ENCODE measurements around the gene FAM3A.
"Not testable (repeated sequence)": the region's sequence is repeated elsewhere in the genome, so short reads cannot be mapped to it uniquely, and the experiment has no call there.

FAM3A gene, protein sequence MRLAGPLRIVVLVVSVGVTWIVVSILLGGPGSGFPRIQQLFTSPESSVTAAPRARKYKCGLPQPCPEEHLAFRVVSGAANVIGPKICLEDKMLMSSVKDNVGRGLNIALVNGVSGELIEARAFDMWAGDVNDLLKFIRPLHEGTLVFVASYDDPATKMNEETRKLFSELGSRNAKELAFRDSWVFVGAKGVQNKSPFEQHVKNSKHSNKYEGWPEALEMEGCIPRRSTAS

DNA sequence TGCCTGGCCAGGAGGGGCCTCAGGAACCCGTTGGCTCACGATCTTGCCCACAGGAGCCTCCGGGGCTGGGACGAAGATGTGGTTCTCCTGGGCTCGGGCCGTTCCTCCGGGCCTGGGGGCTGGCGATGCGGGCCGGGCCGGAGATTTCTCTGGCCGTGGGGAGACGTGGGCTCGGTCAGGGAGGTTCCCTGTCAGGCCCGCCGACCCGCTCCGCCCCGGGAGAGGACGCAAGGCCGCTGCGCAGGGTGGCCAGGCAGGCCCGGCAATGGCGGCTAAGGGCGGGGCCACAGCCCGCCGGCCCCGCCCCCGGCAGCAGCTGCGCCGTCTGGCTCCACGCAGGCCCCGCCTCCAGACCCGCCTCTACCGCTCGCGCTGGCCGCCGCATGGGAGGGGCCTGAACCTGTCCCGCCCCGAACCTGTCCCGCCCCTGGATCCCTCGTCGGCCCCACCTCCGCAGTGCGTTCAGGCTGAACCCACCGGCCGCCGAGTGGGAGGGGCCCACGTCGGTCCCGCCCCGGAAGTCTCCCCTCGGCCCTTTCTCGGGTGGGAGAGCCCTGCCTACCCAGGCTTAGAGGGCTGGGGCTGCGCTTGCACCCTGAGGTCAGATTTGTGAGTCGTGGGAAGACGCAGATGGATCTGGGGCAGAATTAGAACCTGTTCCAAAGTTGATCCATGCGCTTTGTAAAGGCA lies at the start of gene FAM3A:
TSS of gene FAM3A (minus strand) at position 267 of the 690 bp plus-strand sequence. CDS start 460 bp downstream, outside the sequence.
- peaks cover 9% of the 10 kb centered on the region for H3K36me3 Mint-ChIP-seq
- peak; percentile 94 for DNase-seq
- no peaks in the 10 kb centered on the region for H3K9me3 Mint-ChIP-seq
- CTCF ChIA-PET = interaction anchor here (1.5 kb wide), 1 partner anchor 11 kb away, joined by 8 read pairs; no protein-coding TSS in a partner anchor
- H3K4me1 Mint-ChIP-seq = peaks cover 38% of the 10 kb centered on the region
- H3K27ac Mint-ChIP-seq = peak within 1 kb of the TSS; percentile 96
- H3K4me3 Mint-ChIP-seq = peak within 1 kb of the TSS; percentile 77
- no peaks in the 10 kb centered on the region for H3K27me3 Mint-ChIP-seq

DNA sequence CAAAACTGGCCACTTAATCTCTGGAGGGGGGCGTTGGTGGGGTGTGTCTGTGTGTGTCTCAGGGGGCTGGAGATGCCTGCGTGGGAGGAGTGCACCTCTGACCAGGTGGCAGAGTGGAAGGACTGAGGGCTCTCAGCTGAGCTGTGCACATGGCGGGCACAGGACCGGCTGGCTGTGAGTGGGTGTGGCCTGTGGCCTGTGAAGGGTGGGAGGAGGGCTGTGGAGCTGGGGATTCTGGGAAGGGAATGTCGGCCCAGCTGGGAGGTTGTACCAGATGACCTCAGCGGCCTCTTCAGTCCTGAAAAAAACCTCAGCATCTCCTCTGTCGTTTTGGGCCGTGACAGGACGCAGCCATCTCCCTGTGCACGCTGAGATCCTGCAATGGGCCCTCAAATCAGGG lies 46.3 kb upstream of the FAM3A start:
- H3K27ac Mint-ChIP-seq, CTCF ChIA-PET, H3K27me3 Mint-ChIP-seq, H3K36me3 Mint-ChIP-seq, DNase-seq, H3K4me1 Mint-ChIP-seq, H3K9me3 Mint-ChIP-seq, H3K4me3 Mint-ChIP-seq: not testable (repeated sequence)

DNA sequence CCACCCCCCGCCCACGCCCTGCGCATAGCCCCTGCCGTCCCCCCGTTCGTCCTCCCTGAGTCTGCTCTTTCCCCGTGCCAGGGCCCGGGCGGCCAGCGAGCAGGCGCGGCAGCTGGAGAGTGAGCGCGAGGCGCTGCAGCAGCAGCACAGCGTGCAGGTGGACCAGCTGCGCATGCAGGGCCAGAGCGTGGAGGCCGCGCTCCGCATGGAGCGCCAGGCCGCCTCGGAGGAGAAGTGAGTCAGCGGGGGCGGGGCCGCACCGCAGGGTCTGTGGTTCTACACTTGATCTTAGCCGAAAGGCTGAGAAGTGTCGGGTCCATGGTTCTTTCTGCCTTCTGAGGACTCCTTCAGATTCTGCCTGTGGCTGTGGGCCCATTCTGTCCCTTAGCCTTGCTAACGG lies 44.3 kb upstream of the FAM3A start:
- CTCF ChIA-PET, H3K27me3 Mint-ChIP-seq, H3K36me3 Mint-ChIP-seq, H3K4me1 Mint-ChIP-seq, H3K9me3 Mint-ChIP-seq, H3K27ac Mint-ChIP-seq, H3K4me3 Mint-ChIP-seq, DNase-seq: not testable (repeated sequence)

DNA sequence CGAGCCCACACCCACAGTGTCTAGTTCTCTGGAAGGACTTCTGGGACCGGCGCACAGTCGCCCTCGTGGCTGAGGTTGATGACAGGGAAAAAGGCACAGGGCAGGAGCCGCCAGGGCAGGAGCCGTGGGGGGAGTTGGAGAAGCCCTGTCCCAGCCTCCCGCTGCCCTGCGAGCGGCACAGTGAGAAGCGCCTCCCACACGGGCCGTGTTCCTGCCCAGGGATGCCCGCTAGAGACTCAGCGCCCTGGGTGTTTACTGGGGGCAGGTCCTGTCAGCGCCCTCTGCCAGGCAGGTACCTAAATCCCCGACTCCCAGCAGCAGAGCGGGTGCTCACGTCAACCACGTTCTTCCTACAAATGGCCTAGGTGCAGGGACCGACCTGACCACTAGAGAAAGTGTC lies 42.9 kb upstream of the FAM3A start:
- CTCF ChIA-PET, H3K27me3 Mint-ChIP-seq, H3K9me3 Mint-ChIP-seq, H3K27ac Mint-ChIP-seq, H3K4me1 Mint-ChIP-seq, H3K36me3 Mint-ChIP-seq, DNase-seq, H3K4me3 Mint-ChIP-seq: not testable (repeated sequence)

DNA sequence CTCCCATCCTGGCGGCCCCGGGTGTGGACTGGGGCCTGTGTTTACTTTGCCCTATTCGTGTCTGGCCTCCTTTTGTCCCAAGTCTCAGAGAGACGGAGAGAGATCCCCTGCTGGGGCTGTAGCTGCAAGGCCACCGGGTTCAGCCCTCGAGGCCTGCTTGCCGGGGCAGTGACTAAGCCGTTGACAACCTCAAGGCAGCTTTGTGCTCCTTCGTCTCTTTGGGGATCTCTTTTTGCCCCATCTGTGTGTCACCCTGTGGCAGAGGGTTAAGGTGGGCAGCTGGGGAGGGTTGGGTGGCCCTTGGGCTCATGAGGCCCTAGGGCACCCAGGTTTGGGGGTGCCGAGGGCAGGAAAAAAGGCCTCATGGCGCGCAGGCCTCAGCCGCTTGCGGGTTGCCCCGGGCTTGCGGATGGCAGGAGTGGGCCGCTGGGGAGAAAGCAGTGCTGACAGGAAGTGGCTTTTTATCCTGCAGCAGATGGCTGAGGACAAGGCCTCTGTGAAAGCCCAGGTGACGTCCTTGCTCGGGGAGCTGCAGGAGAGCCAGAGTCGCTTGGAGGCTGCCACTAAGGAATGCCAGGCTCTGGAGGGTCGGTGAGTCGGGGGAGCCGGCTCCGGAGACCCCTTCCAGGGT lies 42.1 kb upstream of the FAM3A start:
- H3K27ac Mint-ChIP-seq, H3K27me3 Mint-ChIP-seq, H3K4me3 Mint-ChIP-seq, H3K36me3 Mint-ChIP-seq, CTCF ChIA-PET, H3K9me3 Mint-ChIP-seq, H3K4me1 Mint-ChIP-seq, DNase-seq: not testable (repeated sequence)

DNA sequence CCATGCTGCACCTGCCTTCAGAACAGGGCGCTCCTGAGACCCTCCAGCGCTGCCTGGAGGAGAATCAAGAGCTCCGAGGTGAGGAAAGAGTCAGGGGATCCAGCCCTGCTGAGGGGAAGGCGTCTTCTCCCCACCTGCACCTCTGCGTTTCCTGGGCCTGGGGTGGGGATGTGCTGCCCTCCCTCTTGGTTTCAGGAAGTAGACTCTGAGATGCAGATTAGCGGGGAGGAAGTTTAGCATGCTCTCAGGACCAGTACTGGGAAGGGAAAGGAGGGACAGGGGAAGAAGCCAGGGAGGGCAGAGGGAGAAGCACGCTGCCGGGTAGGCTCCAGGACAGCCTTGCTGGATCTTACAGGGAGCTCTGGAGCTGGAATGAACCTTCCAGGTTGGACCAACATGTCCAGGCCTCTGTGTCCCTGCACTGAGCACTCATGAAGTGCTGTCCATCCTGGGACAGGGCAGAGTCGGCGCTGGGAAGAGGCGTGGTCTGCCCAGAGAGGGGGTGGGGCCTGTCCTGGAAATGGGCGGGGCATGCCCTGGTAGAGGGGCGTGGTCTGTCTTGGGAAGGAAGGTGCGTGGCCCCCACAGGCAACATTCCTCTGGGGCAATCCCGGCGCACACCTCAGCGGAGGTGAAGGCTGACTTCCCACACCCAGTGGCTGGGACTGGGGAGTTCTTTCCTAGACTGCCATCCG lies 36.2 kb upstream of the FAM3A start:
- Mint-ChIP-seq H3K27ac (peak overlapping the region; percentile 37), H3K4me1 (peaks cover 41% of the 10 kb centered on the region), H3K36me3 (peaks cover 35% of the 10 kb centered on the region)
- DNase-seq, H3K9me3 Mint-ChIP-seq, H3K27me3 Mint-ChIP-seq, CTCF ChIA-PET, H3K4me3 Mint-ChIP-seq: not testable (repeated sequence)

DNA sequence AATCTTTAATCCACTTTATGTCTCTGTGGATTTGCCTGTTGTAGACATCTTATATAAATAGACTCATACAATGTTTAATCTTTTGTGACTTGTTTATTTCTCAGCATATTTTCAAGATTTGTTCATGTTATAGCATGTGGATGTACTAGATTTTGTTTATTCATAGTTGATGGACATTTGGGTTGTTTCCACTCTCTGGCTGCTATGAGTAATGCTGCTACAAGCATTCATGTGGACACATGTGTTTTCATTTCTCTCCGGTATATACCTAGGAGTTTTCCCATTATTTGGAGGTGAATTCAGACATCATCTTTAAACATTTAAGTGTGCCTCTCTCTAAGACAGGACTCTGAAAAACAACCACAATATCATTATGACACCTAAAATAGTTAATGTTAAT lies 33.7 kb upstream of the FAM3A start:
- CTCF ChIA-PET = no interaction called here
- Mint-ChIP-seq H3K27ac (peak overlapping the region; percentile 65), H3K9me3 (no peaks in the 10 kb centered on the region), H3K27me3 (no peaks in the 10 kb centered on the region), H3K4me1 (peaks cover 50% of the 10 kb centered on the region), H3K36me3 (peaks cover 36% of the 10 kb centered on the region), H3K4me3 (peak overlapping the region; percentile 65)
- no peak for DNase-seq

DNA sequence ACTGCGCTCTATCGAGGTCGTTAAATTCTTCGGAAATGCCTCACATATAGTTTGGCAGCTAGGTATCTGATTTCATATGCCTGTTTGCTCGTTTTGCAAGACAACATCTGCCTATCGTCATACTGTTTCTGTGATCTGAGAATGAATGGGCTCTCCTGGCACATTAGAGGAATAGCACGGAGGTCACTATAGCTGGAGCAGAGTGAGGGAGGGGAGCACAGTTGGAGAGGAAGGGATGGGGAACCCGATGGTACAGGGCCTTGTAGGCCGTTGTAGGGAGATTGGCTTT lies 31.9 kb upstream of the FAM3A start:
- H3K27me3 Mint-ChIP-seq = no peaks in the 10 kb centered on the region
- H3K9me3 Mint-ChIP-seq = no peaks in the 10 kb centered on the region
- H3K36me3 Mint-ChIP-seq = peaks cover 35% of the 10 kb centered on the region
- H3K4me3 Mint-ChIP-seq = peak overlapping the region; percentile 91
- H3K27ac Mint-ChIP-seq = peak overlapping the region; percentile 95
- H3K4me1 Mint-ChIP-seq = peaks cover 54% of the 10 kb centered on the region
- DNase-seq = no peak
- CTCF ChIA-PET = no interaction called here

DNA sequence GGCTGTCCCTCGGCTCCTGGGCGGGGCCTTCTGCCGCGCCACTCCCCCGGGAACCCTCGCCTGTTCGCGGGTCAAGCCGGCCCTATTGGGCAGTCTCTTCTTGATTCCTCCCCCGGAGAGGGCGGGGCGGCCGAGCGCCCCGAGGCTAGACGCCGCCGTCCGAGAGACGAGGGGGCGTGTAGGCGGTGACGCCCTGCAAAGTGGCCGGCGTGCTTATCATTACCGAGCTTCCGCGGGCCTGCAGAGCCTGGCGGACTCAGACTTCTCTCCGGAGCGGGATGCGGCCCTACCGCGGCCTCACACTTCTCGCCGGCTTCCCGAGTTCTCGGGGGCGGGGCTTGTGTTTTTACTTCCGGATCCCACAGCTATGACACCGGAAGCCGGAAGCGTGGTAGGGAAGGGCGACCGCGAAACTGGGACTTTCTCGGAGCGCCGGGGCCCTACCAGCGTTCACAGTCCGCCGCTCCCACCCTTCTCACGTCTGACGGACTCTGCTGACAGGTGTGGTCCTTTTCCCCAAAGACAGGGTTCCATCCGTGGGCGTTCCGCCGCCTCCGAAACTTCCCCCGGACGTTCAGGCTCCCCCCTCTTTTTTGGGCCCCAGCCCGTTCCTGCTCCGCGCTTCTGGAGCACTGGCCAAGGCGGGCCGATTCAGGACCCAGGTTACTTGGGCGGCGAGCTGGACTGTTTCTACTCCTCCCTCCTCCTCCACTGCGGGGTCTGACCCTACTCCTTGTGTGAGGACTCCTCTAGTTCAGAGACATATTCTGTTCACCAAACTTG lies 31.4 kb upstream of the FAM3A start, which contains the start of gene IKBKG:
TSS of gene IKBKG (plus strand) at position 376 of the 783 bp plus-strand sequence. CDS start 4,383 bp downstream, outside the sequence.
- H3K27me3 Mint-ChIP-seq = no peaks in the 10 kb centered on the region
- H3K9me3 Mint-ChIP-seq = no peaks in the 10 kb centered on the region
- CTCF ChIA-PET = no interaction called here
- peaks cover 58% of the 10 kb centered on the region for H3K4me1 Mint-ChIP-seq
- H3K36me3 Mint-ChIP-seq = peaks cover 38% of the 10 kb centered on the region
- H3K27ac Mint-ChIP-seq = peak within 1 kb of the TSS; percentile 95
- peak; percentile 92 for DNase-seq
- peak within 1 kb of the TSS; percentile 91 for H3K4me3 Mint-ChIP-seq

DNA sequence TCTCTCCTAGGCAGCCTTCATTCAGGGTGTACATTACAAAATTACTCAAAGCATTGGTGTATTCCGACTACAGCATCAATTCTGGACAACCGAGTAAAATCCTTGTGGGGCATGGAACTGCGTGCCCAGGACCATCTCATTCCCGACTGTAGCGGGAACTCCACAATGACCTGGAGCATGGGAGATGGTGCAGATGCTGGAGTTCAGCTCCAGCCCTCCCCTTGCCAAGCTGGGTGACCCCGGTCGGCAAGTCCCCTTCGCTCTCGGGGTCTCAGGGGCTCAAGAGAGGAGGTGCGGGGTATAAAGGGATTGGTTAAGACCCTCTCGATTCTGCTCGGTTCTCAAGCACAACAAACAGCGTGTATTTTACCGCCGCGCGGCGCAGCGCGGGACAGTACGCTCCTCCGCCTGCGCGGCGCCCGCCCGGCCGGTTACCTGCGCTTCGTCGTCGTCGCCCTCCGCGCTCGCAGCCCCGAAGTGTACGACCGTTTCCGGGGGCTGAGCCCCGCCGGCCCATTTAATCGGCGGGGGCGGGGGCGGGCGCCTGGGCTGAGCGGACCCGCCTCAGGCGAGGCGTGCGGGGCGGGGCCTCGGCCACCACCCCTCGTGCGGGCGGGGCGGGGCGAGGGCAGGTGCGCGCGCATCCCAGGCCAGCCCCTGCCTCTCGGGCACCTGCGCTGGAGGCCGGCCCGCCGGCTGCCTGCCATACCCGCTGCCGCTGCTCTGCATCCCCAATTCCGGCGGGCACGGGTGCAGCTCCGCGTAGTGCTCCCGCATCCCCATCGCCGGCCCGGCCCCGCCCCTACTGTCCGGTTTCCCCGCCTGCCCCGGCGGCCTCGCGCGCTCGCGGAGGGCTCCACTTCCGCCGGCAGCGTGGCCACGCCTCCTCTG lies 30.6 kb upstream of the FAM3A start, which contains the start of gene G6PD:
TSS of gene G6PD (minus strand) at position 493 of the 891 bp plus-strand sequence. CDS start 691 bp downstream, outside the sequence.
- Mint-ChIP-seq H3K9me3 (no peaks in the 10 kb centered on the region), H3K4me3 (peak within 1 kb of the TSS; percentile 91), H3K4me1 (peaks cover 57% of the 10 kb centered on the region), H3K27ac (peak within 1 kb of the TSS; percentile 95), H3K27me3 (no peaks in the 10 kb centered on the region), H3K36me3 (peaks cover 32% of the 10 kb centered on the region)
- DNase-seq = peak; percentile 82
- CTCF ChIA-PET = no interaction called here

DNA sequence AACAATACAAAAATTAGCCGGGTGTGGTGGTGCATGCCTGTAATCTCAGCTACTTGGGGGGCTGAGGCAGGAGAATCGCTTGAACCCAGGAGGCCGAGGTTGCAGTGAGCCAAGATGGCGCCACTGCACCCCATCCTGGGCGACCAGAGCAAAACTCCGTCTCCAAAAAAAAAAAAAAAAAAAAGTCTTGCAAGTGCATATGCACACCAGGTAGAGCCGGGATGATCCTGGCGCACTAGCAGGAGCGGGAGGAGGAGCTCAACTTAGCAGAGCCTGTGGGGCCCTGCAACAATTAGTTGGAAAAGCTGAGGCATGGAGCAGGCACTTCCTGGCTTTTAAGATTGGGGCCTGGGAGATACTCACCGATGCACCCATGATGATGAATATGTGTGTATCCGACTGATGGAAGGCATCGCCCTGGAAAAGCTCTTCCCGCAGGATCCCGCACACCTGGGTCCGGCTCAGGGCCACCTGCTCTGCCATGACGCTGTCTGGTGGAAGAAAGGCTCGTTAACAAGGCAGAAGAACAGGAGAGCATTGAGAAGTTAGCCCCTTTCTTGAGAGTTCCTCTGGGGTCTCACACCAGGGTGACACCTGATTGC lies 29.7 kb upstream of the FAM3A start:
- H3K27ac Mint-ChIP-seq = peak overlapping the region; percentile 79
- CTCF ChIA-PET = no interaction called here
- peak overlapping the region; percentile 62 for H3K4me3 Mint-ChIP-seq
- H3K27me3 Mint-ChIP-seq = no peaks in the 10 kb centered on the region
- peaks cover 54% of the 10 kb centered on the region for H3K4me1 Mint-ChIP-seq
- H3K9me3 Mint-ChIP-seq = no peaks in the 10 kb centered on the region
- H3K36me3 Mint-ChIP-seq = peaks cover 28% of the 10 kb centered on the region
- no peak for DNase-seq

DNA sequence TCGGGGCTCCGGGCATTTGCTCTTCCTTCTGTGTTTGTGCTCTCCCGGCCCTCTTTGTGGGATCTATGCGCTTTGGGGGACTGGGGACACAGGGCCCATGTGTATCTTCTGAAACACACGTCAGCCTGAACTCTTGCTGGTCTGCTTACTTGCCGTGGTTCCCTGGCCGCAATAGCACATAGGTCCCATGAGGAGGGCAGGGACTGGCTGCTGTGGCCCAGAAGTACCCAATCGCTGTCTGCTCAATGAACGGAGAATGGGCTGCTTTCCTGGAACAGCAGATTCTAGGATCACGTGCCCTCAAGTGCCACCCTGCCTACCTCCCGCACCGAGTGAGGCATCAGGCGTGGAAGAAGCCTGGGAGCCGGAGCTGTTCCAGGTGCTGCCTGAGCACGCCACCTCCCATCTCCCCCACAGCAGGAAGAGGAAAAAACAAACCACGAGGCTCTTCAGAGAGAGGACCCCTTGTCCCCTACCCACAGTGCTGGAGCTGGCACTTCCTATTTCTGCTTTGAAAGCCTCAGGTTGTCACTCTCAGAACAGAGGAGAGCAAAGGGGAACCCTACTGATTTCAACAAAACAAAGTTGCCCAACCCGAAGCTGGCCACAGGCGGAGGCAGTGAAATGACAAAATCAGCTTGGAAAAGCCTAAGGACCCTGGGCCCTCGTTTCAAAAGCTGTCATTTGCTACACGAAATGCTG lies 26.8 kb upstream of the FAM3A start:
- peak overlapping the region; percentile 57 for H3K4me3 Mint-ChIP-seq
- no peaks in the 10 kb centered on the region for H3K27me3 Mint-ChIP-seq
- CTCF ChIA-PET = interaction anchor here (0.8 to 1.3 kb wide), 2 partner anchors 169 to 170 kb away, joined by 3 read pairs; no protein-coding TSS in a partner anchor
- DNase-seq = peak; percentile 43
- H3K27ac Mint-ChIP-seq = peak overlapping the region; percentile 85
- no peaks in the 10 kb centered on the region for H3K9me3 Mint-ChIP-seq
- peaks cover 16% of the 10 kb centered on the region for H3K36me3 Mint-ChIP-seq
- peaks cover 40% of the 10 kb centered on the region for H3K4me1 Mint-ChIP-seq

Measured in activated naive CD4-positive, alpha-beta T cell treated with anti-CD3 and anti-CD28 coated beads, Interleukin-2, amount 10 ng/mL, durations not matched to agents 7 days and 5 days (primary cell).